GM23338 (cell line): Measurements from ENCODE around the gene ASPRV1. TPM values are rescaled to one million over a fixed set of nuclear protein-coding genes. Genes with fewer than 3 reads are reported as not detected.

Experiments used
- ATAC-seq: fragments of 200-7000 bp; cut with Tn5 transposase; 3 replicates; pipeline ENCODE4 v1.9.1; 2020
- DNase-seq: peaks from one replicate; pipeline ENCODE4 v3.0.0-alpha.2; 2015; ENCODE audit warnings: low spot score
- H2AFZ ChIP-seq: fragments of 200-600 bp; sonication (generic); 2 replicates; pipeline ENCODE4 v1.8.0; 2016; ENCODE audit warnings: antibody characterized with exemption, mild to moderate bottlenecking, moderate library complexity
- H3F3A ChIP-seq: fragments of 200-600 bp; sonication (generic); replicated peaks from 2 replicates; pipeline ENCODE4 v1.8.0; 2017; ENCODE audit warnings: antibody characterized with exemption, mixed run types, low read depth
- H3K27ac ChIP-seq: fragments of 200-600 bp; sonication (generic); 2 replicates; pipeline ENCODE4 v1.6.1; 2016; ENCODE audit warnings: low read depth
- H3K27me3 ChIP-seq: fragments of 200-600 bp; sonication (generic); 2 replicates; pipeline ENCODE4 v1.8.0; 2016; ENCODE audit warnings: mild to moderate bottlenecking, mixed run types, moderate library complexity; ENCODE audit not compliant: insufficient read depth
- H3K36me3 ChIP-seq: fragments of 200-600 bp; sonication (generic); 2 replicates; pipeline ENCODE4 v1.8.0; 2016; ENCODE audit warnings: mild to moderate bottlenecking; ENCODE audit not compliant: insufficient read depth
- H3K4me1 ChIP-seq: fragments of 200-600 bp; sonication (generic); 2 replicates; pipeline ENCODE4 v1.8.0; 2016; ENCODE audit warnings: mild to moderate bottlenecking, moderate library complexity; ENCODE audit not compliant: insufficient read depth
- H3K4me2 ChIP-seq: fragments of 200-600 bp; sonication (generic); 2 replicates; pipeline ENCODE4 v1.7.1; 2017; ENCODE audit warnings: mixed run types
- H3K4me3 ChIP-seq: fragments of 200-600 bp; sonication (generic); 2 replicates; pipeline ENCODE4 v1.6.1; 2016; ENCODE audit warnings: mixed run types
- H3K79me2 ChIP-seq: fragments of 200-600 bp; sonication (generic); replicated peaks from 2 replicates; pipeline ENCODE4 v1.8.0; 2017; ENCODE audit warnings: mild to moderate bottlenecking; ENCODE audit not compliant: insufficient read depth
- H3K9me2 ChIP-seq: fragments of 200-600 bp; sonication (generic); 2 replicates; pipeline ENCODE4 v1.8.0; 2017; ENCODE audit not compliant: insufficient read depth
- H4K20me1 ChIP-seq: fragments of 200-600 bp; sonication (generic); replicated peaks from 2 replicates; pipeline ENCODE4 v1.8.0; 2017; ENCODE audit warnings: mild to moderate bottlenecking; ENCODE audit not compliant: insufficient read depth
- H3K27ac Mint-ChIP-seq: 2 replicates; pipeline ENCODE4 v1.8.0; 2020; ENCODE audit warnings: inconsistent platforms, mild to moderate bottlenecking, moderate library complexity, mixed read lengths
- H3K27me3 Mint-ChIP-seq: 3 replicates; pipeline ENCODE4 v1.8.0; 2022; ENCODE audit warnings: low read depth, mild to moderate bottlenecking, moderate library complexity, mixed read lengths, inconsistent platforms; ENCODE audit not compliant: insufficient read depth, poor library complexity
- H3K36me3 Mint-ChIP-seq: 3 replicates; pipeline ENCODE4 v1.8.0; 2021; ENCODE audit warnings: low read depth, mild to moderate bottlenecking, inconsistent platforms, moderate library complexity, mixed read lengths
- H3K4me1 Mint-ChIP-seq: 3 replicates; pipeline ENCODE4 v1.8.0; 2020; ENCODE audit warnings: mild to moderate bottlenecking, inconsistent platforms, mixed read lengths
- H3K4me3 Mint-ChIP-seq: 3 replicates; pipeline ENCODE4 v1.8.0; 2021; ENCODE audit warnings: moderate library complexity, mild to moderate bottlenecking, inconsistent platforms, mixed read lengths
- H3K9me3 Mint-ChIP-seq: 3 replicates; pipeline ENCODE4 v1.8.0; 2020; ENCODE audit warnings: moderate library complexity, mild to moderate bottlenecking, inconsistent platforms, mixed read lengths
- CREB1 ChIP-seq: fragments of 250-450 bp; sonication (Bioruptor Pico); IDR thresholded peaks from 2 replicates; pipeline ENCODE4 v1.5.0; 2020; ENCODE audit warnings: low read depth, mild to moderate bottlenecking, moderate library complexity
- CTCF ChIP-seq, 2 experiments: fragments of 200-600 bp in 1 of 2; sonication (generic) in 1 of 2; conservative IDR thresholded peaks; 2 replicates each; pipeline versions ENCODE4 v1.5.1 to v1.6.1; 2016 to 2017; ENCODE audit warnings: antibody characterized with exemption in 2 of 2, low read depth in 2 of 2, mild to moderate bottlenecking in 2 of 2, moderate library complexity in 1 of 2
- EZH2 ChIP-seq: fragments of 200-600 bp; sonication (generic); IDR thresholded peaks from one replicate; pipeline ENCODE4 v1.8.0; 2017; ENCODE audit warnings: antibody characterized with exemption, mild to moderate bottlenecking, low read depth; ENCODE audit not compliant: unreplicated experiment
- EZH2phosphoT487 ChIP-seq: fragments of 200-600 bp; sonication (generic); IDR thresholded peaks from one replicate; pipeline ENCODE4 v1.8.1; 2018; ENCODE audit warnings: antibody characterized with exemption; ENCODE audit not compliant: unreplicated experiment
- NANOG ChIP-seq: IDR thresholded peaks from 2 replicates; pipeline ENCODE4 v1.6.1; 2016; ENCODE audit warnings: antibody characterized with exemption, borderline replicate concordance
- POLR2AphosphoS5 ChIP-seq: IDR thresholded peaks from 2 replicates; pipeline ENCODE4 v1.6.1; 2016; ENCODE audit warnings: antibody characterized with exemption, low read depth
- STAT1 ChIP-seq: IDR thresholded peaks from one replicate; pipeline ENCODE4 v1.6.1; 2016; ENCODE audit warnings: antibody characterized with exemption; ENCODE audit not compliant: unreplicated experiment
- ZNF114 ChIP-seq: fragments of 250-450 bp; sonication (Bioruptor Pico); IDR thresholded peaks from 2 replicates; pipeline ENCODE4 v1.5.0; 2020; ENCODE audit warnings: mild to moderate bottlenecking, moderate library complexity
- ZNF331 ChIP-seq: fragments of 250-450 bp; sonication (Bioruptor Pico); IDR thresholded peaks from 2 replicates; pipeline ENCODE4 v1.5.0; 2020; ENCODE audit warnings: low read depth, mild to moderate bottlenecking, moderate library complexity
- polyA plus RNA-seq: library from polyadenylated mRNA; unstranded; fragments of >200 nt; fragmentation: Nextera tagmentation; extraction: Ambion mirVana; gene quantifications from 2 replicates; pipeline ENCODE4 v1.2.1, GENCODE V29; 2016
- total RNA-seq: library from RNA; depleted of rRNA; stranded (reverse); fragments of >200 nt; shearing (Covaris generic); gene quantifications from 2 replicates; pipeline ENCODE4 v1.2.3, GENCODE V29; 2014
- TF ChIP-seq, protein P1 (sequence below): fragments of 250-450 bp; sonication (Bioruptor Pico); IDR thresholded peaks from 2 replicates; pipeline ENCODE4 v1.5.0; 2020; ENCODE audit warnings: mild to moderate bottlenecking, moderate library complexity
- TF ChIP-seq, protein P2 (sequence below): IDR thresholded peaks from one replicate; pipeline ENCODE4 v1.6.1; 2018; ENCODE audit warnings: antibody characterized with exemption; ENCODE audit not compliant: unreplicated experiment

The ASPRV1 gene
- total and polyA plus RNA-seq, 2 experiments from 2014 or later: 0.60 to 1.4 TPM

DNA sequence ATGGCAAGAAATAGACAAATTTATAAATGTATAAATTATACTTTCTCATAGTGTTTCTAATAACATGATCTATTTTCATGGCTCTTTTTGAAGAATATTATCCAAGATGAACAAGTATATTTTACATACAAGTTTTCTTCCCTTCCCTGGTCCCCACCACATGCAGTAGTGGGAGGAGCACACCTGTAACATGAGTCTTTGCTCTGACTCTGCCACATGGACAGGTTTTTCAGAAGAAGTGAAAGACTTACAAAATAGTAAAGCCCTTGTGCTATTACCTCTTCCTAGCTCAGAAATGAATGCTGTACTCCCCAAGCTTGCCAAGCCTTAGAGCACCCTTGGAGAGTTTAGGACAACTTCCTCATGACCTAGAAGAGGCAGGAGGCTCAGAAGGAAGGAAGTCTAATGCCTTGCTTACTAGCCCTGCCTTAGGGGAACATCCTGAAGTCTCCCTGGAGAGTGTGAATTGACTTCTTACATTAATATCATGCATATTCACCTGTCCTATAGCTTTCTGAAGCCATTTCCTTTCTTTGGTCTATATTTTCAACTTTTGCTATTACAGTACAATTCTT lies 28.1 kb downstream of the ASPRV1 start (continued):
- TF ChIP-seq ZNF114 (no peak), EZH2phosphoT487 (no peak)
- TF ChIP-seq, protein P1, sequence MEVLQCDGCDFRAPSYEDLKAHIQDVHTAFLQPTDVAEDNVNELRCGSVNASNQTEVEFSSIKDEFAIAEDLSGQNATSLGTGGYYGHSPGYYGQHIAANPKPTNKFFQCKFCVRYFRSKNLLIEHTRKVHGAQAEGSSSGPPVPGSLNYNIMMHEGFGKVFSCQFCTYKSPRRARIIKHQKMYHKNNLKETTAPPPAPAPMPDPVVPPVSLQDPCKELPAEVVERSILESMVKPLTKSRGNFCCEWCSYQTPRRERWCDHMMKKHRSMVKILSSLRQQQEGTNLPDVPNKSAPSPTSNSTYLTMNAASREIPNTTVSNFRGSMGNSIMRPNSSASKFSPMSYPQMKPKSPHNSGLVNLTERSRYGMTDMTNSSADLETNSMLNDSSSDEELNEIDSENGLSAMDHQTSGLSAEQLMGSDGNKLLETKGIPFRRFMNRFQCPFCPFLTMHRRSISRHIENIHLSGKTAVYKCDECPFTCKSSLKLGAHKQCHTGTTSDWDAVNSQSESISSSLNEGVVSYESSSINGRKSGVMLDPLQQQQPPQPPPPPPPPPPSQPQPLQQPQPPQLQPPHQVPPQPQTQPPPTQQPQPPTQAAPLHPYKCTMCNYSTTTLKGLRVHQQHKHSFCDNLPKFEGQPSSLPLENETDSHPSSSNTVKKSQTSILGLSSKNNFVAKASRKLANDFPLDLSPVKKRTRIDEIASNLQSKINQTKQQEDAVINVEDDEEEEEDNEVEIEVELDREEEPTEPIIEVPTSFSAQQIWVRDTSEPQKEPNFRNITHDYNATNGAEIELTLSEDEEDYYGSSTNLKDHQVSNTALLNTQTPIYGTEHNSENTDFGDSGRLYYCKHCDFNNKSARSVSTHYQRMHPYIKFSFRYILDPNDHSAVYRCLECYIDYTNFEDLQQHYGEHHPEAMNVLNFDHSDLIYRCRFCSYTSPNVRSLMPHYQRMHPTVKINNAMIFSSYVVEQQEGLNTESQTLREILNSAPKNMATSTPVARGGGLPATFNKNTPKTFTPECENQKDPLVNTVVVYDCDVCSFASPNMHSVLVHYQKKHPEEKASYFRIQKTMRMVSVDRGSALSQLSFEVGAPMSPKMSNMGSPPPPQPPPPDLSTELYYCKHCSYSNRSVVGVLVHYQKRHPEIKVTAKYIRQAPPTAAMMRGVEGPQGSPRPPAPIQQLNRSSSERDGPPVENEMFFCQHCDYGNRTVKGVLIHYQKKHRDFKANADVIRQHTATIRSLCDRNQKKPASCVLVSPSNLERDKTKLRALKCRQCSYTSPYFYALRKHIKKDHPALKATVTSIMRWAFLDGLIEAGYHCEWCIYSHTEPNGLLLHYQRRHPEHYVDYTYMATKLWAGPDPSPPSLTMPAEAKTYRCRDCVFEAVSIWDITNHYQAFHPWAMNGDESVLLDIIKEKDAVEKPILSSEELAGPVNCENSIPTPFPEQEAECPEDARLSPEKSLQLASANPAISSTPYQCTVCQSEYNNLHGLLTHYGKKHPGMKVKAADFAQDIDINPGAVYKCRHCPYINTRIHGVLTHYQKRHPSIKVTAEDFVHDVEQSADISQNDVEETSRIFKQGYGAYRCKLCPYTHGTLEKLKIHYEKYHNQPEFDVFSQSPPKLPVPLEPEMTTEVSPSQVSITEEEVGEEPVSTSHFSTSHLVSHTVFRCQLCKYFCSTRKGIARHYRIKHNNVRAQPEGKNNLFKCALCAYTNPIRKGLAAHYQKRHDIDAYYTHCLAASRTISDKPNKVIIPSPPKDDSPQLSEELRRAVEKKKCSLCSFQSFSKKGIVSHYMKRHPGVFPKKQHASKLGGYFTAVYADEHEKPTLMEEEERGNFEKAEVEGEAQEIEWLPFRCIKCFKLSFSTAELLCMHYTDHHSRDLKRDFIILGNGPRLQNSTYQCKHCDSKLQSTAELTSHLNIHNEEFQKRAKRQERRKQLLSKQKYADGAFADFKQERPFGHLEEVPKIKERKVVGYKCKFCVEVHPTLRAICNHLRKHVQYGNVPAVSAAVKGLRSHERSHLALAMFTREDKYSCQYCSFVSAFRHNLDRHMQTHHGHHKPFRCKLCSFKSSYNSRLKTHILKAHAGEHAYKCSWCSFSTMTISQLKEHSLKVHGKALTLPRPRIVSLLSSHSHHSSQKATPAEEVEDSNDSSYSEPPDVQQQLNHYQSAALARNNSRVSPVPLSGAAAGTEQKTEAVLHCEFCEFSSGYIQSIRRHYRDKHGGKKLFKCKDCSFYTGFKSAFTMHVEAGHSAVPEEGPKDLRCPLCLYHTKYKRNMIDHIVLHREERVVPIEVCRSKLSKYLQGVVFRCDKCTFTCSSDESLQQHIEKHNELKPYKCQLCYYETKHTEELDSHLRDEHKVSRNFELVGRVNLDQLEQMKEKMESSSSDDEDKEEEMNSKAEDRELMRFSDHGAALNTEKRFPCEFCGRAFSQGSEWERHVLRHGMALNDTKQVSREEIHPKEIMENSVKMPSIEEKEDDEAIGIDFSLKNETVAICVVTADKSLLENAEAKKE: no peak

DNA sequence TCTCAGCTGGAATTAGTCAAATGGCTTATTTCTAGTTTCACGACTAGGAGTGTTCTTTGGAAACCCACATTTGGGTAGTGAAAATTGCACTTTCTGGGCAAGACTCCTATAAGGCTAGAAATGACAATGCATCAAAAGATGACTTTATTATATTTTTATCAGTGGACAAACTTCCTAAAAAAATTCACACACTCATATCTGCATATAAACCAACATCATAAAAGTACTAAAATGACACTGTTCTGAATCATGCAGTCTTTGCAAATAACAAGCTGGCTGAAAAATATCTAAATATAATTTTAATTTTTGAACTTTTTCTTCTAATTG lies 28.9 kb downstream of the ASPRV1 start:
- Mint-ChIP-seq H3K27ac (no peak overlapping the region), H3K9me3 (no peaks in the 10 kb centered on the region), H3K4me1 (peaks cover 24% of the 10 kb centered on the region), H3K4me3 (no peak overlapping the region), H3K27me3 (peaks cover 4% of the 10 kb centered on the region), H3K36me3 (peaks cover 2% of the 10 kb centered on the region)
- Histone ChIP-seq H2AFZ (no peak overlapping the region), H3K27me3 (no peaks in the 10 kb centered on the region), H3F3A (no peaks in the 10 kb centered on the region), H4K20me1 (no peaks in the 10 kb centered on the region), H3K4me1 (peaks cover 4% of the 10 kb centered on the region; the same call in 1 of the 2 replicates), H3K79me2 (no peaks in the 10 kb centered on the region), H3K27ac (no peak overlapping the region), H3K9me2 (no peaks in the 10 kb centered on the region), H3K4me2 (no peak overlapping the region), H3K36me3 (no peaks in the 10 kb centered on the region), H3K4me3 (no peak overlapping the region)
- ATAC-seq (no peak), DNase-seq (no peak)
- TF ChIP-seq, protein P2, sequence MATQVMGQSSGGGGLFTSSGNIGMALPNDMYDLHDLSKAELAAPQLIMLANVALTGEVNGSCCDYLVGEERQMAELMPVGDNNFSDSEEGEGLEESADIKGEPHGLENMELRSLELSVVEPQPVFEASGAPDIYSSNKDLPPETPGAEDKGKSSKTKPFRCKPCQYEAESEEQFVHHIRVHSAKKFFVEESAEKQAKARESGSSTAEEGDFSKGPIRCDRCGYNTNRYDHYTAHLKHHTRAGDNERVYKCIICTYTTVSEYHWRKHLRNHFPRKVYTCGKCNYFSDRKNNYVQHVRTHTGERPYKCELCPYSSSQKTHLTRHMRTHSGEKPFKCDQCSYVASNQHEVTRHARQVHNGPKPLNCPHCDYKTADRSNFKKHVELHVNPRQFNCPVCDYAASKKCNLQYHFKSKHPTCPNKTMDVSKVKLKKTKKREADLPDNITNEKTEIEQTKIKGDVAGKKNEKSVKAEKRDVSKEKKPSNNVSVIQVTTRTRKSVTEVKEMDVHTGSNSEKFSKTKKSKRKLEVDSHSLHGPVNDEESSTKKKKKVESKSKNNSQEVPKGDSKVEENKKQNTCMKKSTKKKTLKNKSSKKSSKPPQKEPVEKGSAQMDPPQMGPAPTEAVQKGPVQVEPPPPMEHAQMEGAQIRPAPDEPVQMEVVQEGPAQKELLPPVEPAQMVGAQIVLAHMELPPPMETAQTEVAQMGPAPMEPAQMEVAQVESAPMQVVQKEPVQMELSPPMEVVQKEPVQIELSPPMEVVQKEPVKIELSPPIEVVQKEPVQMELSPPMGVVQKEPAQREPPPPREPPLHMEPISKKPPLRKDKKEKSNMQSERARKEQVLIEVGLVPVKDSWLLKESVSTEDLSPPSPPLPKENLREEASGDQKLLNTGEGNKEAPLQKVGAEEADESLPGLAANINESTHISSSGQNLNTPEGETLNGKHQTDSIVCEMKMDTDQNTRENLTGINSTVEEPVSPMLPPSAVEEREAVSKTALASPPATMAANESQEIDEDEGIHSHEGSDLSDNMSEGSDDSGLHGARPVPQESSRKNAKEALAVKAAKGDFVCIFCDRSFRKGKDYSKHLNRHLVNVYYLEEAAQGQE: no peak
- no peak for TF ChIP-seq ZNF331 (CRISPR knock-in tag)
- no peak for TF ChIP-seq ZNF114
- no peak for TF ChIP-seq EZH2
- TF ChIP-seq STAT1: no peak
- TF ChIP-seq EZH2phosphoT487: no peak
- TF ChIP-seq POLR2AphosphoS5: no peak
- TF ChIP-seq NANOG: no peak
- TF ChIP-seq CTCF (conservative IDR thresholded peaks at IDR 0.05; ENCODE audit: low read depth in 2 of 2): no peak
- TF ChIP-seq CREB1 (CRISPR knock-in tag): no peak
